ENCODE data around the gene HSPB6.

The HSPB6 gene

GRCh38 chr19:35721374-35721773 is 35.5 kb downstream of the HSPB6 start:
- no peak for DNase-seq (ENCODE audit: low read depth in 1 of 2, low spot score in 1 of 2)
- no peaks in the 10 kb centered on the region for H3K27me3 ChIP-seq (ENCODE audit: insufficient read depth, poor library complexity, severe bottlenecking)
- TF ChIP-seq SPI1 (IDR thresholded peaks at IDR 0.05; ENCODE audit: borderline replicate concordance, low read depth) (no peak), POLR2AphosphoS5 (IDR thresholded peaks at IDR 0.05; ENCODE audit: low read depth) (peak; percentile 35; the same call in 1 of the 2 replicates)
- no peak overlapping the region for H3K4me3 ChIP-seq (replicated peaks; ENCODE audit: insufficient read depth, low read length)
- no peak overlapping the region for H3K27ac ChIP-seq (replicated peaks)

DNA sequence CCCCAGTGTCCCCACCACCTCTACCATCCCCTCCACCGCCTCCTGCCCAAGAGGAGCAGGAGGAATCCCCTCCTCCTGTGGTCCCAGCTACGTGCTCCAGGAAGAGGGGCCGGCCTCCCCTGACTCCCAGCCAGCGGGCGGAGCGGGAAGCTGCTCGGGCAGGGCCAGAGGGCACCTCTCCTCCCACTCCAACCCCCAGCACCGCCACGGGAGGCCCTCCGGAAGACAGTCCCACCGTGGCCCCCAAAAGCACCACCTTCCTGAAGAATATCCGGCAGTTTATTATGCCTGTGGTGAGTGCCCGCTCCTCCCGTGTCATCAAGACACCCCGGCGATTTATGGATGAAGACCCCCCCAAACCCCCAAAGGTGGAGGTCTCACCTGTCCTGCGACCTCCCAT is 36.2 kb downstream of the HSPB6 start:
- DNase-seq (ENCODE audit: low read depth in 1 of 2, low spot score in 1 of 2) = no peak
- Histone ChIP-seq H3K27me3 (ENCODE audit: insufficient read depth, poor library complexity, severe bottlenecking) (no peaks in the 10 kb centered on the region), H3K27ac (replicated peaks) (no peak overlapping the region), H3K4me3 (replicated peaks; ENCODE audit: insufficient read depth, low read length) (no peak overlapping the region)
- TF ChIP-seq SPI1 (IDR thresholded peaks at IDR 0.05; ENCODE audit: borderline replicate concordance, low read depth) (no peak), POLR2AphosphoS5 (IDR thresholded peaks at IDR 0.05; ENCODE audit: low read depth) (no peak), REST (IDR thresholded peaks at IDR 0.05; ENCODE audit: insufficient replicate concordance, low read depth) (no peak), GABPA (IDR thresholded peaks at IDR 0.05; ENCODE audit: low read depth) (no peak)
- TF ChIP-seq, protein P1, sequence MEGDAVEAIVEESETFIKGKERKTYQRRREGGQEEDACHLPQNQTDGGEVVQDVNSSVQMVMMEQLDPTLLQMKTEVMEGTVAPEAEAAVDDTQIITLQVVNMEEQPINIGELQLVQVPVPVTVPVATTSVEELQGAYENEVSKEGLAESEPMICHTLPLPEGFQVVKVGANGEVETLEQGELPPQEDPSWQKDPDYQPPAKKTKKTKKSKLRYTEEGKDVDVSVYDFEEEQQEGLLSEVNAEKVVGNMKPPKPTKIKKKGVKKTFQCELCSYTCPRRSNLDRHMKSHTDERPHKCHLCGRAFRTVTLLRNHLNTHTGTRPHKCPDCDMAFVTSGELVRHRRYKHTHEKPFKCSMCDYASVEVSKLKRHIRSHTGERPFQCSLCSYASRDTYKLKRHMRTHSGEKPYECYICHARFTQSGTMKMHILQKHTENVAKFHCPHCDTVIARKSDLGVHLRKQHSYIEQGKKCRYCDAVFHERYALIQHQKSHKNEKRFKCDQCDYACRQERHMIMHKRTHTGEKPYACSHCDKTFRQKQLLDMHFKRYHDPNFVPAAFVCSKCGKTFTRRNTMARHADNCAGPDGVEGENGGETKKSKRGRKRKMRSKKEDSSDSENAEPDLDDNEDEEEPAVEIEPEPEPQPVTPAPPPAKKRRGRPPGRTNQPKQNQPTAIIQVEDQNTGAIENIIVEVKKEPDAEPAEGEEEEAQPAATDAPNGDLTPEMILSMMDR (IDR thresholded peaks at IDR 0.05; ENCODE audit: insufficient read depth, low read length) = no peak

DNA sequence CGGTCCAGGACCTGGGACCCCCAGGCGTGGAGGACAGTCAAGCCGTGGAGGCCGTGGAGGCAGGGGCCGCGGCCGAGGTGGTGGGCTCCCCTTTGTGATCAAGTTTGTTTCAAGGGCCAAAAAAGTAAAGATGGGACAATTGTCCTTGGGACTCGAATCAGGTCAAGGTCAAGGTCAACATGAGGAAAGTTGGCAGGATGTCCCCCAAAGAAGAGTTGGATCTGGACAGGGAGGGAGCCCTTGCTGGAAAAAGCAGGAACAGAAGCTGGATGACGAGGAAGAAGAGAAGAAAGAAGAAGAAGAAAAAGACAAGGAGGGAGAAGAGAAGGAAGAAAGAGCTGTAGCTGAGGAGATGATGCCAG is 36.7 kb downstream of the HSPB6 start:
- TF ChIP-seq SPI1 (IDR thresholded peaks at IDR 0.05; ENCODE audit: borderline replicate concordance, low read depth) = no peak
- TF ChIP-seq, protein P1 (IDR thresholded peaks at IDR 0.05; ENCODE audit: insufficient read depth, low read length) = no peak
- TF ChIP-seq POLR2AphosphoS5 (IDR thresholded peaks at IDR 0.05; ENCODE audit: low read depth) = no peak
- no peak for TF ChIP-seq REST (IDR thresholded peaks at IDR 0.05; ENCODE audit: insufficient replicate concordance, low read depth)
- no peak for TF ChIP-seq GABPA (IDR thresholded peaks at IDR 0.05; ENCODE audit: low read depth)
- DNase-seq (ENCODE audit: low read depth in 1 of 2, low spot score in 1 of 2) = no peak
- Histone ChIP-seq H3K27ac (replicated peaks) (no peak overlapping the region), H3K4me3 (replicated peaks; ENCODE audit: insufficient read depth, low read length) (no peak overlapping the region), H3K27me3 (ENCODE audit: insufficient read depth, poor library complexity, severe bottlenecking) (no peaks in the 10 kb centered on the region)

DNA sequence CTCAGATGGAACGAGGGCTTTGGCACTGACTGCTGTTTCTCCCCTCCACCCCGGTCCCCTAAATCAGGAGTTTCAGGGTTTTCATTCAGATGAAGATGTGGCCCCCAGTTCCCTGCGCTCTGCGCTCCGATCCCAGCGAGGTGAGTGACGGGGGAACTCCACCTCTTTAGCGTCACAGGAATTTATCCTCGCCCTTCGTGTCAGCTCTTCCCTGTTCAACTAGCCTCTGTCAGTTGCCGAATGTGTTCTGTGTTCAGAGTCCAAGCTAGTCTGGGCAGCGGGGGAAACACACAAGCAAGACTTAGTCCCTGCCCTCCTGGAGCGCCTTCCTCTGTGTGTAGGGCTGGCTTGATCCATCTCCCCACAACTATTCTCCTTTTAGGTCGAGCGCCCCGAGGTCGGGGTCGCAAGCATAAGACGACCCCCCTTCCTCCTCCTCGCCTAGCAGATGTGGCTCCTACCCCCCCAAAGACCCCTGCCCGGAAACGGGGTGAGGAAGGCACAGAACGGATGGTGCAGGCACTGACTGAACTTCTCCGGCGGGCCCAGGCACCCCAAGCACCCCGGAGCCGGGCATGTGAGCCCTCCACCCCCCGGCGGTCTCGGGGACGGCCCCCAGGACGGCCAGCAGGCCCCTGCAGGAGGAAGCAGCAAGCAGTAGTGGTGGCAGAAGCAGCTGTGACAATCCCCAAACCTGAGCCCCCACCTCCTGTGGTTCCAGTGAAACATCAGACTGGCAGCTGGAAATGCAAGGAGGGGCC is 37.2 kb downstream of the HSPB6 start:
- Histone ChIP-seq H3K27me3 (ENCODE audit: insufficient read depth, poor library complexity, severe bottlenecking) (no peaks in the 10 kb centered on the region), H3K27ac (replicated peaks) (no peak overlapping the region), H3K4me3 (replicated peaks; ENCODE audit: insufficient read depth, low read length) (no peak overlapping the region)
- DNase-seq (ENCODE audit: low read depth in 1 of 2, low spot score in 1 of 2) = no peak
- TF ChIP-seq, protein P1 (IDR thresholded peaks at IDR 0.05; ENCODE audit: insufficient read depth, low read length) = no peak
- TF ChIP-seq GABPA (IDR thresholded peaks at IDR 0.05; ENCODE audit: low read depth) (no peak), POLR2AphosphoS5 (IDR thresholded peaks at IDR 0.05; ENCODE audit: low read depth) (no peak), REST (IDR thresholded peaks at IDR 0.05; ENCODE audit: insufficient replicate concordance, low read depth) (no peak), SPI1 (IDR thresholded peaks at IDR 0.05; ENCODE audit: borderline replicate concordance, low read depth) (no peak)

Data from HL-60 (cell line).